WTC11 (cell line): ENCODE results near the gene CA11.

Experiments
- AR ChIP-seq: fragments of 250-450 bp; sonication (Bioruptor Pico); IDR thresholded peaks from 2 replicates; pipeline ENCODE4 v1.9.0; 2021; ENCODE audit warnings: mild to moderate bottlenecking
- ATF1 ChIP-seq: sonication (generic); formaldehyde crosslinking; IDR thresholded peaks from 2 replicates; pipeline ENCODE4 v1.8.1; 2023; ENCODE audit warnings: mild to moderate bottlenecking, moderate library complexity, missing genetic modification reagents
- CTCF ChIP-seq: fragments of 200-600 bp; IDR thresholded peaks from 2 replicates; pipeline ENCODE4 v1.8.0; 2022; ENCODE audit warnings: antibody characterized with exemption
- FOXJ3 ChIP-seq: sonication (generic); formaldehyde crosslinking; IDR thresholded peaks from 2 replicates; pipeline ENCODE4 v1.9.0; 2021; ENCODE audit warnings: missing genetic modification reagents, mild to moderate bottlenecking, borderline replicate concordance
- FOXP4 ChIP-seq: sonication (generic); formaldehyde crosslinking; IDR thresholded peaks from 2 replicates; pipeline ENCODE4 v1.8.0; 2022; ENCODE audit warnings: mild to moderate bottlenecking, missing genetic modification reagents
- HMGA2 ChIP-seq: fragments of 250-450 bp; sonication (Bioruptor Pico); IDR thresholded peaks from 2 replicates; pipeline ENCODE4 v1.4.0; 2021; ENCODE audit warnings: mild to moderate bottlenecking, moderate library complexity
- NR1H2 ChIP-seq: sonication (generic); formaldehyde crosslinking; IDR thresholded peaks from 2 replicates; pipeline ENCODE4 v1.9.0; 2021; ENCODE audit warnings: mild to moderate bottlenecking, moderate library complexity, missing genetic modification reagents
- USF1 ChIP-seq: sonication (generic); formaldehyde crosslinking; IDR thresholded peaks from 2 replicates; pipeline ENCODE4 v1.8.0; 2022; ENCODE audit warnings: mild to moderate bottlenecking, missing genetic modification reagents
- ZNF121 ChIP-seq: sonication (generic); formaldehyde crosslinking; IDR thresholded peaks from 2 replicates; pipeline ENCODE4 v1.8.0; 2023; ENCODE audit warnings: missing genetic modification reagents
- TF ChIP-seq, protein P1 (sequence below): sonication (generic); formaldehyde crosslinking; IDR thresholded peaks from 2 replicates; pipeline ENCODE4 v1.8.0; 2022; ENCODE audit warnings: missing genetic modification reagents

- TF ChIP-seq FOXP4 (CRISPR knock-in tag) (no peak), ZNF121 (no peak), CTCF (no peak), USF1 (no peak), ATF1 (CRISPR knock-in tag) (no peak), AR (CRISPR knock-in tag) (no peak), NR1H2 (CRISPR knock-in tag) (no peak), HMGA2 (CRISPR knock-in tag) (no peak), FOXJ3 (no peak)
- TF ChIP-seq, protein P1, sequence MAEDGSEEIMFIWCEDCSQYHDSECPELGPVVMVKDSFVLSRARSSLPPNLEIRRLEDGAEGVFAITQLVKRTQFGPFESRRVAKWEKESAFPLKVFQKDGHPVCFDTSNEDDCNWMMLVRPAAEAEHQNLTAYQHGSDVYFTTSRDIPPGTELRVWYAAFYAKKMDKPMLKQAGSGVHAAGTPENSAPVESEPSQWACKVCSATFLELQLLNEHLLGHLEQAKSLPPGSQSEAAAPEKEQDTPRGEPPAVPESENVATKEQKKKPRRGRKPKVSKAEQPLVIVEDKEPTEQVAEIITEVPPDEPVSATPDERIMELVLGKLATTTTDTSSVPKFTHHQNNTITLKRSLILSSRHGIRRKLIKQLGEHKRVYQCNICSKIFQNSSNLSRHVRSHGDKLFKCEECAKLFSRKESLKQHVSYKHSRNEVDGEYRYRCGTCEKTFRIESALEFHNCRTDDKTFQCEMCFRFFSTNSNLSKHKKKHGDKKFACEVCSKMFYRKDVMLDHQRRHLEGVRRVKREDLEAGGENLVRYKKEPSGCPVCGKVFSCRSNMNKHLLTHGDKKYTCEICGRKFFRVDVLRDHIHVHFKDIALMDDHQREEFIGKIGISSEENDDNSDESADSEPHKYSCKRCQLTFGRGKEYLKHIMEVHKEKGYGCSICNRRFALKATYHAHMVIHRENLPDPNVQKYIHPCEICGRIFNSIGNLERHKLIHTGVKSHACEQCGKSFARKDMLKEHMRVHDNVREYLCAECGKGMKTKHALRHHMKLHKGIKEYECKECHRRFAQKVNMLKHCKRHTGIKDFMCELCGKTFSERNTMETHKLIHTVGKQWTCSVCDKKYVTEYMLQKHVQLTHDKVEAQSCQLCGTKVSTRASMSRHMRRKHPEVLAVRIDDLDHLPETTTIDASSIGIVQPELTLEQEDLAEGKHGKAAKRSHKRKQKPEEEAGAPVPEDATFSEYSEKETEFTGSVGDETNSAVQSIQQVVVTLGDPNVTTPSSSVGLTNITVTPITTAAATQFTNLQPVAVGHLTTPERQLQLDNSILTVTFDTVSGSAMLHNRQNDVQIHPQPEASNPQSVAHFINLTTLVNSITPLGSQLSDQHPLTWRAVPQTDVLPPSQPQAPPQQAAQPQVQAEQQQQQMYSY (CRISPR knock-in tag) = no peak
Measured at GRCh38 chr19:48595171-48595570, 50.8 kb downstream of the CA11 start.
